ENCODE measurements around the gene EWSR1. TPM values are rescaled to one million over a fixed set of nuclear protein-coding genes. Genes with fewer than 3 reads are reported as not detected.

Gene EWSR1
- total RNA-seq, 1 experiment from 2014 or later = 462 TPM

- H2BK120ac ChIP-seq (ENCODE audit: low read depth, low read length, poor library complexity, severe bottlenecking) = peak overlapping the region; percentile 80
- H2BK15ac ChIP-seq (ENCODE audit: low read depth, low read length) = no peak overlapping the region; the same call in 1 of the 2 replicates
- peak overlapping the region; percentile 72 for H3K27ac ChIP-seq (ENCODE audit: insufficient read length, low read depth, low read length)
- peaks cover 44 to 50% of the 10 kb centered on the region in 2 experiments for H3K4me1 Mint-ChIP-seq
- peak overlapping the region; percentile 100 for H3K27ac Mint-ChIP-seq
- no peaks in the 10 kb centered on the region for H3K27me3 Mint-ChIP-seq (ENCODE audit: low read depth)
- H2BK12ac ChIP-seq (ENCODE audit: insufficient read length, low read depth, low read length) = peak overlapping the region; percentile 31
- peak overlapping the region; percentile 64; the same call in 1 of the 2 replicates for H3K4ac ChIP-seq (ENCODE audit: low read depth, low read length)
- peak overlapping the region; percentile 90 for H2BK5ac ChIP-seq (ENCODE audit: insufficient read length, low read length)
- H2AFZ ChIP-seq (ENCODE audit: low read length) = no peak overlapping the region
- H3K36me3 Mint-ChIP-seq (ENCODE audit: insufficient read depth in 1 of 3, low read depth in 3 of 3) = peaks cover 51 to 76% (median 67%) of the 10 kb centered on the region in 3 experiments; a peak in 6 of 7 replicates
- no peaks in the 10 kb centered on the region for H3K9me3 ChIP-seq (ENCODE audit: control insufficient read depth, low read depth, low read length)
- H4K91ac ChIP-seq (ENCODE audit: insufficient read length, low read depth, low read length) = peak overlapping the region; percentile 11
- no peak overlapping the region for H2BK20ac ChIP-seq (ENCODE audit: low read depth, low read length, poor library complexity, severe bottlenecking)
- DNase-seq = no peak
- H3K4me2 ChIP-seq (ENCODE audit: insufficient read depth, insufficient read length, low read length) = peak overlapping the region; percentile 92
- H4K8ac ChIP-seq (replicated peaks; ENCODE audit: insufficient read length, low read depth, low read length) = no peak overlapping the region
- no peak overlapping the region for H3T11ph ChIP-seq (ENCODE audit: low read length)
- H3K56ac ChIP-seq (ENCODE audit: insufficient read length, low read depth, low read length) = peak overlapping the region; percentile 85
- H3K9me3 Mint-ChIP-seq = peaks cover 0 to 4% of the 10 kb centered on the region in 2 experiments; a peak in 2 of 5 replicates
- H3K18ac ChIP-seq (ENCODE audit: insufficient read length, low read depth, low read length) = peak overlapping the region; percentile 98
- H4K5ac ChIP-seq (ENCODE audit: insufficient read length, low read depth, low read length) = no peak overlapping the region
- no peak for TF ChIP-seq CTCF (conservative IDR thresholded peaks at IDR 0.05)
- no peaks in the 10 kb centered on the region for H3K79me1 ChIP-seq (ENCODE audit: insufficient read depth, low read depth, low read length, poor library complexity, severe bottlenecking)
- peaks cover 23% of the 10 kb centered on the region for H3K23me2 ChIP-seq (ENCODE audit: insufficient read length, low read depth, low read length, poor library complexity, severe bottlenecking)
- peak overlapping the region; percentile 99 for H3K9ac ChIP-seq (ENCODE audit: extremely low read depth, insufficient read length, low read length)
- H3K27me3 ChIP-seq (ENCODE audit: insufficient read depth, low read length) = no peaks in the 10 kb centered on the region
- WGBS (ENCODE audit: extremely low coverage, insufficient read length, low lambda C conversion rate) = no CpG with 5 or more reads among the region's 51 CpGs
- peaks cover 49% of the 10 kb centered on the region for H3K79me2 ChIP-seq (ENCODE audit: insufficient read depth, low read length)
- no peak overlapping the region for H3K23ac ChIP-seq (ENCODE audit: insufficient read length, low read depth, low read length)
- peak overlapping the region; percentile 98 for H3K14ac ChIP-seq (ENCODE audit: insufficient read depth, low read length)
- peaks cover 8% of the 10 kb centered on the region for H3K4me1 ChIP-seq (ENCODE audit: insufficient read depth, low read length)
- peak overlapping the region; percentile 92 to 93 for H3K4me3 Mint-ChIP-seq
- H4K20me1 ChIP-seq (ENCODE audit: control insufficient read depth, insufficient read depth, insufficient read length) = no peaks in the 10 kb centered on the region
- H2AK5ac ChIP-seq (ENCODE audit: insufficient read length, low read length) = no peak overlapping the region
These were observed 602 bp downstream of the EWSR1 start for GRCh38 chr22:29268511-29269229.
